ENCODE results near the gene ZSWIM1.

ZSWIM1 gene

GRCh38 chr20:45853484-45853883 is 27.5 kb upstream of the ZSWIM1 start:
- no peak for TF ChIP-seq CTCF (IDR thresholded peaks at IDR 0.05; ENCODE audit: low read depth, low read length)
- DNase-seq (ENCODE audit: low read depth, low spot score) = no peak
- in situ Hi-C loops (cut with HindIII; ENCODE audit: low sequenced_read_pairs) = no loop called here
- no peak overlapping the region for H3K4me3 ChIP-seq (ENCODE audit: low read depth, low read length)

GRCh38 chr20:45857114-45857881 is 23.7 kb upstream of the ZSWIM1 start, which contains the start of the genes ACOT8 and ZSWIM3:
ACOT8 (minus strand) TSS chr20:45857392; CDS start chr20:45857315, 77 bp downstream.
ZSWIM3 (plus strand) TSS chr20:45857614; CDS start chr20:45857826, 212 bp downstream.
- peak within 1 kb of the TSS; percentile 79 for H3K4me3 ChIP-seq (ENCODE audit: low read depth, low read length)
- DNase-seq (ENCODE audit: low read depth, low spot score) = peak; percentile 100
- in situ Hi-C loops (cut with HindIII; ENCODE audit: low sequenced_read_pairs) = no loop called here
- TF ChIP-seq CTCF (IDR thresholded peaks at IDR 0.05; ENCODE audit: low read depth, low read length) = no peak

- H3K4me3 ChIP-seq (ENCODE audit: low read depth, low read length) = peak overlapping the region; percentile 79
- TF ChIP-seq CTCF (IDR thresholded peaks at IDR 0.05; ENCODE audit: low read depth, low read length) = no peak
- no peak for DNase-seq (ENCODE audit: low read depth, low spot score)
- in situ Hi-C loops (cut with HindIII; ENCODE audit: low sequenced_read_pairs) = no loop called here
Observed at GRCh38 chr20:45857882-45858216, 23.2 kb upstream of the ZSWIM1 start.

- TF ChIP-seq CTCF (IDR thresholded peaks at IDR 0.05; ENCODE audit: low read depth, low read length) = no peak
- DNase-seq (ENCODE audit: low read depth, low spot score) = no peak
- in situ Hi-C loops (cut with HindIII; ENCODE audit: low sequenced_read_pairs) = no loop called here
- H3K4me3 ChIP-seq (ENCODE audit: low read depth, low read length) = no peak overlapping the region
Observed at GRCh38 chr20:45859916-45860315, 21.1 kb upstream of the ZSWIM1 start.

- TF ChIP-seq CTCF (IDR thresholded peaks at IDR 0.05; ENCODE audit: low read depth, low read length) = no peak
- H3K4me3 ChIP-seq (ENCODE audit: low read depth, low read length) = no peak overlapping the region
- in situ Hi-C loops (cut with HindIII; ENCODE audit: low sequenced_read_pairs) = no loop called here
- no peak for DNase-seq (ENCODE audit: low read depth, low spot score)
Observed at GRCh38 chr20:45860560-45861220, 20.3 kb upstream of the ZSWIM1 start.

- DNase-seq (ENCODE audit: low read depth, low spot score) = no peak
- TF ChIP-seq CTCF (IDR thresholded peaks at IDR 0.05; ENCODE audit: low read depth, low read length) = no peak
- in situ Hi-C loops (cut with HindIII; ENCODE audit: low sequenced_read_pairs) = no loop called here
- H3K4me3 ChIP-seq (ENCODE audit: low read depth, low read length) = no peak overlapping the region
Observed at GRCh38 chr20:45861221-45862075, 19.6 kb upstream of the ZSWIM1 start.

Measured in astrocyte of the spinal cord (primary cell).